Gastroesophageal sphincter (tissue), 3 donors: ENCODE results near the gene KRTAP4-8.
"Not testable (repeated sequence)": the region's sequence is repeated elsewhere in the genome, so short reads cannot be mapped to it uniquely, and the experiment has no call there.

Experiments used
- CTCF ChIP-seq, 4 experiments: fragments of 200-600 bp in 2 of 4; fragments of 450-650 bp in 2 of 4; sonication (generic) in 1 of 4; IDR thresholded peaks; one replicate each; pipeline ENCODE4 v1.5.1; 2017 to 2019; ENCODE audit warnings: antibody characterized with exemption in 4 of 4, mild to moderate bottlenecking in 2 of 4, moderate library complexity in 2 of 4
- POLR2A ChIP-seq, 2 donors: fragments of 450-650 bp; IDR thresholded peaks; one replicate each; pipeline ENCODE4 v1.6.1; 2017; ENCODE audit warnings: antibody characterized with exemption in 2 of 2, mild to moderate bottlenecking in 2 of 2, moderate library complexity in 1 of 2

DNA sequence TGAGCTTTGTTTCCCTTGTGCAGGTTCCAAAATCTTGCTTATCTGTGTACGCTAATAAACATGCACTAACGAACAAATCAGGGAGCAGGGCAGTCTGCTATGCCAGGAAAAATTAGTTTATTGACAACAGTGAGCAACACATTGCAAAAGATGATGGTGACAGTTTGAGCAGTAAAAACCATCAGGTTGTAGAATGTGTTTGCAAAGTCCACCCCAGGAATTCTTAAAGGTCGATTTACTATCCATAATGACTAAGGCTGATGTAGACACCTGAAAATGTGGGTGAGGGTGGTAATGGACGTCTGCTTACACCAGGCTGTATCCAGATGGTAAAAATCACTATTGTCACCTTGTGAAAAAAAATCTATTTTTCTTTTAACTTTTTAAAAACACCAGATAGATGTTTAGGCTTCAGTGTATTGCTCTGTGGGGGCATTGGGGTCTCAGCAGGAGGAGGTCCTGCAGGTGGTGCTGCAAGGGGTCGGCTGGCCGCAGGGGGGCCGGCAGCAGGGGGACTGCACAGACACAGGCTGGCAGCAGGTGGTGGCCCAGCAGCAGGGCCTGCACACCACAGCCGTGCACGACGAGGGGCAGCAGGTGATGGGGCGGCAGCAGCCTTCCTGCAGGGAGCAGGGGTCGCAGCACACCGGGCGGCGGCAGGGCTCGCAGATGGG, 32.8 kb downstream of the KRTAP4-8 start:
- TF ChIP-seq CTCF, POLR2A (IDR thresholded peaks at IDR 0.05): not testable (repeated sequence)
